Heart left ventricle (tissue), 16 donors: ENCODE data around the gene TRAPPC12. TPM values are rescaled to one million over a fixed set of nuclear protein-coding genes. Genes with fewer than 3 reads are reported as not detected.

Experiments
- ATAC-seq, 4 donors: fragments of 200-7000 bp; cut with Tn5 transposase; one replicate each; pipeline ENCODE4 v1.9.1; 2020 to 2022; ENCODE audit warnings: moderate library complexity in 4 of 4, mild to moderate bottlenecking in 3 of 4, moderate number of reproducible peaks in 1 of 4
- DNase-seq, 5 donors: peaks; one replicate each; pipeline ENCODE4 v3.0.0-alpha.2; 2020
- H3K27ac ChIP-seq, 12 donors: fragments of 200-600 bp; sonication (generic) in 4 of 12; one replicate each; pipeline versions ENCODE4 v1.5.0 to v1.8.0; 2016 to 2022; ENCODE audit warnings: mild to moderate bottlenecking in 2 of 12
- H3K27me3 ChIP-seq, 9 donors: fragments of 200-600 bp; sonication (generic) in 2 of 9; one replicate each; pipeline versions ENCODE4 v1.5.1 to v1.8.0; 2016 to 2022; ENCODE audit warnings: mild to moderate bottlenecking in 3 of 9
- H3K36me3 ChIP-seq, 9 donors: fragments of 200-600 bp; sonication (generic) in 2 of 9; one replicate each; pipeline versions ENCODE4 v1.5.0 to v1.8.0; 2018 to 2022; ENCODE audit warnings: mild to moderate bottlenecking in 2 of 9
- H3K4me1 ChIP-seq, 12 donors: fragments of 200-600 bp; sonication (generic) in 4 of 12; one replicate each; pipeline versions ENCODE4 v1.5.0 to v1.8.0; 2016 to 2022; ENCODE audit warnings: mild to moderate bottlenecking in 3 of 12
- H3K4me3 ChIP-seq, 12 donors: fragments of 200-600 bp; sonication (generic) in 4 of 12; one replicate each; pipeline versions ENCODE4 v1.5.0 to v1.8.0; 2017 to 2022; ENCODE audit warnings: mild to moderate bottlenecking in 9 of 12, moderate library complexity in 4 of 12
- H3K9me3 ChIP-seq, 12 donors: fragments of 200-600 bp; sonication (generic) in 4 of 12; one replicate each; pipeline versions ENCODE4 v1.5.0 to v1.8.0; 2016 to 2022; ENCODE audit warnings: mild to moderate bottlenecking in 1 of 12
- CTCF ChIP-seq, 12 donors: fragments of 200-600 bp; sonication (generic) in 4 of 12; IDR thresholded peaks; one replicate each; pipeline versions ENCODE4 v1.5.0 to v1.8.0; 2018 to 2022; ENCODE audit warnings: antibody characterized with exemption in 12 of 12, mild to moderate bottlenecking in 5 of 12
- POLR2A ChIP-seq, 2 donors: fragments of 450-650 bp; IDR thresholded peaks; one replicate each; pipeline ENCODE4 v1.6.1; 2017; ENCODE audit warnings: antibody characterized with exemption in 2 of 2, mild to moderate bottlenecking in 2 of 2, moderate library complexity in 2 of 2
- WGBS, 4 donors: extraction: QIAGEN DNeasy Blood & Tissue Kit in 2 of 4; methylation state at CpG; one replicate each; pipeline versions ENCODE4 v1.1.5 to v1.1.7; 2013 to 2018; 5-methylcytosine and 5-hydroxymethylcytosine counted together
- intact Hi-C, 10 donors: fragments of 100-400 bp; cut with DNase I; formaldehyde crosslinking; loops; one replicate each; pipeline versions ENCODE4 v1.11.1 to v1.14.2; 2022
- polyA plus RNA-seq, 2 donors: library from polyadenylated mRNA; stranded (reverse); fragments of 200-250 nt; gene quantifications; one replicate each; pipeline ENCODE4 v1.2.3, GENCODE V29; 2013
- total RNA-seq, 9 donors: library from RNA; depleted of rRNA in 2 of 9; stranded (reverse); fragments of >200 nt in 2 of 9; fragmentation: NEBNext Ultra II Directional in 3 of 9; extraction: Animal tissue kit (Norgen Biotek cat#: 25700) in 3 of 9; gene quantifications; one replicate each; pipeline versions ENCODE4 v1.1.0 to v1.2.4, GENCODE V29; 2016 to 2023
- donor health status: ischemic (EF 13 %, LVEDD 7.1; RV severe dilation, severe dysfunction).
- donor health status: healthy with polysubstance abuse.
- donor health status: DM: no; HTN: yes; CAD: no.
- donor health status: DM: no; HTN: no; CAD: no.
- donor health status: ischemic (EF 25% LVEDD 6.9; RV normal size, moderate dysfunction).
- donor health status: ischemic (EF 25% LVEDD 5.7; RV mildly dilated, moderate dysfunction).
- donor health status: healthy.
- donor health status: DM: yes; HTN: yes; CAD: no.
- donor health status: ischemic (EF 35%, LVEDD 5.7; RV mildly dilated, moderate dysfunction).
- donor health status: nonischemic (EF 11% LVEDD 7.7; RV severe dilation, severe dysfunction).
- donor health status: DM: yes; HTN: yes; CAD: no.
- donor health status: PGD.
- donor health status: ischemic (EF 29% LVEDD 5.4; RV normal size, mild dysfunction).
- donor health status: nonischemic (EF 23%, LVEDD 6.1; RV moderate dilation, normal function).

Gene TRAPPC12
- total and polyA plus RNA-seq, 11 donors = 70.3 to 142 (median 88.2) TPM

GRCh38 chr2:3498783-3499394 lies 119.4 kb downstream of the TRAPPC12 start:
- H3K27me3 ChIP-seq = no peaks in the 10 kb centered on the region
- no peak for DNase-seq
- no peak overlapping the region for H3K27ac ChIP-seq
- H3K9me3 ChIP-seq = no peaks in the 10 kb centered on the region
- H3K4me1 ChIP-seq = no peaks in the 10 kb centered on the region
- 94 to 97% (median 97%) methylated on average over 18 of the region's 18 CpGs for WGBS, 4 donors
- TF ChIP-seq POLR2A (IDR thresholded peaks at IDR 0.05) (no peak), CTCF (IDR thresholded peaks at IDR 0.05) (no peak)
- H3K36me3 ChIP-seq = peaks cover 0 to 83% (median 63%) of the 10 kb centered on the region in 9 donors
- ATAC-seq = no peak
- H3K4me3 ChIP-seq = no peak overlapping the region
- intact Hi-C loops = no loop called here

DNA sequence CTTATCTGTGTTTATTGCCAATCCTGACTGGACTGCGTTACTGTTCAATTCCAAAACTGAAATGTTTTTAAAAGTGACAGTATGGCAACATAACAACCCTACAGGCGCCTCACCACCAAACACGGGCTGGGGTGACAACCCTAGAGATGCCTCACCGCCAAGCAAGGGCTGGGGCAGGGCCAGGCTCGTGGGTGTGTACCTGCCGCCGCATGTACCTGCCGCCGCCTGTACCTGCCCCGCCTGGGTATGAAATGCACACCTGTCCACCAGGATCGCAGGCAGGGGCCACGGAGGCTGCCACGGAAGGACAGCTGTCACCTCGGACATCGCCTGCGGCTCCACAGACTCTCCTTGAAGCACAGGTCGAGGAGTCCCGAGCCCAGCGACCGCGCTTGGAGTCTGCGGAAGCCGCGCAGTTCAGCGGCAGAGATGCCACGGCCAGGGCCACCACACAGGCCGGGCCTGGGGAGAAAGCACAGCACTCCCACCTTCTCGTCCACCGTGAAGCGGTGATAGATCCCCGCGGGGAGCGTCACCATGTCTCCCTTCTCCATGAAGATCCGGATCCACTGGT lies 120.9 kb downstream of the TRAPPC12 start:
- Histone ChIP-seq H3K27me3 (no peaks in the 10 kb centered on the region), H3K4me1 (peaks cover 0 to 6% (median 0%) of the 10 kb centered on the region in 12 donors), H3K36me3 (peaks cover 0 to 92% (median 76%) of the 10 kb centered on the region in 9 donors), H3K27ac (no peak overlapping the region), H3K4me3 (no peak overlapping the region), H3K9me3 (no peaks in the 10 kb centered on the region)
- intact Hi-C loops = no loop called here
- DNase-seq = no peak
- ATAC-seq = no peak
- no peak for TF ChIP-seq CTCF (IDR thresholded peaks at IDR 0.05)
- TF ChIP-seq POLR2A (IDR thresholded peaks at IDR 0.05) = no peak
- 95 to 97% (median 96%) methylated on average over 21 to 34 of the region's 34 CpGs for WGBS, 4 donors

DNA sequence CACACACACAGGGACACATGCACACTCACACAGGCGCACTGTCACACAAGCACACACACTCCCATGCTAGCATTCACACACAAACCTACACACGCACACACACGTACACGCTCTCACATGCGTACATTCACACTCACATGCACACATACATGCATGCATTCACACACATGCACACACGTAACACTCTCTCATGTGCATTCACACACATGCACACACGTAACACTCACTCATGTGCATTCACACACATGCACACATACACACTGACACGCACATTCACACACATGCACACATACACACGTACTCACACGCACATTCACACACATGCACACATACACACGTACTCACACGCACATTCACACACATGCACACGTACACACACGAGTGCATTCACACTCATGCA lies 123.6 kb downstream of the TRAPPC12 start:
- WGBS, 4 donors = 90 to 97% (median 95%) methylated on average over 14 of the region's 14 CpGs
- H3K4me3 ChIP-seq = no peak overlapping the region
- peaks cover 0 to 14% (median 0%) of the 10 kb centered on the region in 12 donors for H3K4me1 ChIP-seq
- ATAC-seq (no peak), DNase-seq (no peak)
- intact Hi-C loops = no loop called here
- no peak overlapping the region for H3K27ac ChIP-seq
- TF ChIP-seq CTCF (IDR thresholded peaks at IDR 0.05) (no peak), POLR2A (IDR thresholded peaks at IDR 0.05) (no peak)
- H3K9me3 ChIP-seq = peaks cover 0 to 5% (median 0%) of the 10 kb centered on the region in 12 donors
- peaks cover 0 to 78% (median 66%) of the 10 kb centered on the region in 9 donors for H3K36me3 ChIP-seq
- no peaks in the 10 kb centered on the region for H3K27me3 ChIP-seq

GRCh38 chr2:3503483-3503882 lies 124.0 kb downstream of the TRAPPC12 start:
- Histone ChIP-seq H3K27ac (no peak overlapping the region), H3K4me1 (peaks cover 0 to 14% (median 0%) of the 10 kb centered on the region in 12 donors), H3K4me3 (no peak overlapping the region), H3K27me3 (no peaks in the 10 kb centered on the region), H3K36me3 (peaks cover 0 to 77% (median 65%) of the 10 kb centered on the region in 9 donors), H3K9me3 (peaks cover 0 to 8% (median 0%) of the 10 kb centered on the region in 12 donors)
- WGBS, 4 donors = 63 to 79% (median 75%) methylated on average over 13 of the region's 13 CpGs
- ATAC-seq (peak in 2 of 4 donors; percentile 34 to 42), DNase-seq (no peak)
- intact Hi-C loops = no loop called here
- TF ChIP-seq CTCF (IDR thresholded peaks at IDR 0.05) (no peak), POLR2A (IDR thresholded peaks at IDR 0.05) (no peak)
